Measurements from ENCODE around the gene GRIK5.

The GRIK5 gene

GRCh38 chr19:42093926-42094325 is 23.9 kb upstream of the GRIK5 start:
- DNase-seq, result no peak

GRCh38 chr19:42093505-42093904 is 23.5 kb upstream of the GRIK5 start:
- no peak for DNase-seq

GRCh38 chr19:42092350-42092749 is 22.3 kb upstream of the GRIK5 start:
- no peak for DNase-seq

GRCh38 chr19:42091742-42092141 is 21.7 kb upstream of the GRIK5 start:
- DNase-seq, result no peak

- no peak for DNase-seq
Measured at GRCh38 chr19:42091300-42091699, 21.3 kb upstream of the GRIK5 start.

- no peak for DNase-seq
Measured at GRCh38 chr19:42090672-42091071, 20.7 kb upstream of the GRIK5 start.

GRCh38 chr19:42089772-42090171 is 19.8 kb upstream of the GRIK5 start:
- no peak for DNase-seq

- DNase-seq, result no peak
Measured at GRCh38 chr19:42089191-42089750, 19.3 kb upstream of the GRIK5 start.

- no peak for DNase-seq
Measured at GRCh38 chr19:42088471-42089190, 18.6 kb upstream of the GRIK5 start.

GRCh38 chr19:42086770-42087550 is 17.0 kb upstream of the GRIK5 start:
- no peak for DNase-seq

GRCh38 chr19:42086188-42086736 is 16.3 kb upstream of the GRIK5 start:
- DNase-seq, result no peak

- DNase-seq, result no peak
Measured at GRCh38 chr19:42083537-42083936, 13.5 kb upstream of the GRIK5 start.

GRCh38 chr19:42081584-42082203 is 11.7 kb upstream of the GRIK5 start:
- no peak for DNase-seq

- DNase-seq, result no peak
Measured at GRCh38 chr19:42080764-42081375, 10.9 kb upstream of the GRIK5 start.

GRCh38 chr19:42079886-42080763 is 10.1 kb upstream of the GRIK5 start:
- DNase-seq, result no peak

- no peak for DNase-seq
Measured at GRCh38 chr19:42079276-42079669, 9.3 kb upstream of the GRIK5 start.

GRCh38 chr19:42078538-42079275 is 8.7 kb upstream of the GRIK5 start:
- DNase-seq, result no peak

GRCh38 chr19:42078058-42078457 is 8.1 kb upstream of the GRIK5 start:
- DNase-seq, result no peak

GRCh38 chr19:42076380-42076944 is 6.5 kb upstream of the GRIK5 start:
- DNase-seq, result no peak

- peak; percentile 98 for DNase-seq
Measured at GRCh38 chr19:42075616-42076379, 5.8 kb upstream of the GRIK5 start, which contains the start of gene ZNF574. ZNF574 (plus strand) TSS chr19:42076166; CDS start chr19:42078607, 2,441 bp downstream.
